Testis (tissue), 2 donors: ENCODE results near the gene ASB6.

ENCODE experiments used
- CTCF ChIP-seq, 3 experiments: fragments of 450-650 bp in 2 of 3; fragments of 200-600 bp in 1 of 3; sonication (generic) in 1 of 3; IDR thresholded peaks; one replicate each; pipeline ENCODE4 v1.5.1; 2016 to 2019; ENCODE audit warnings: antibody characterized with exemption in 3 of 3, mild to moderate bottlenecking in 2 of 3, moderate library complexity in 1 of 3
- POLR2A ChIP-seq: fragments of 450-650 bp; IDR thresholded peaks from one replicate; pipeline ENCODE4 v1.6.1; 2017; ENCODE audit warnings: antibody characterized with exemption, mild to moderate bottlenecking, moderate library complexity

GRCh38 chr9:129646654-129647053 lies 4.7 kb upstream of the ASB6 start:
- TF ChIP-seq POLR2A: no peak
- no peak for TF ChIP-seq CTCF (IDR thresholded peaks at IDR 0.05)
